ENCODE measurements around the gene C22orf15. TPM values are rescaled to one million over a fixed set of nuclear protein-coding genes. Genes with fewer than 3 reads are reported as not detected.

Gene C22orf15
- total and polyA plus RNA-seq, 4 donors: 0.03 to 0.17 (median 0.12) TPM

DNA sequence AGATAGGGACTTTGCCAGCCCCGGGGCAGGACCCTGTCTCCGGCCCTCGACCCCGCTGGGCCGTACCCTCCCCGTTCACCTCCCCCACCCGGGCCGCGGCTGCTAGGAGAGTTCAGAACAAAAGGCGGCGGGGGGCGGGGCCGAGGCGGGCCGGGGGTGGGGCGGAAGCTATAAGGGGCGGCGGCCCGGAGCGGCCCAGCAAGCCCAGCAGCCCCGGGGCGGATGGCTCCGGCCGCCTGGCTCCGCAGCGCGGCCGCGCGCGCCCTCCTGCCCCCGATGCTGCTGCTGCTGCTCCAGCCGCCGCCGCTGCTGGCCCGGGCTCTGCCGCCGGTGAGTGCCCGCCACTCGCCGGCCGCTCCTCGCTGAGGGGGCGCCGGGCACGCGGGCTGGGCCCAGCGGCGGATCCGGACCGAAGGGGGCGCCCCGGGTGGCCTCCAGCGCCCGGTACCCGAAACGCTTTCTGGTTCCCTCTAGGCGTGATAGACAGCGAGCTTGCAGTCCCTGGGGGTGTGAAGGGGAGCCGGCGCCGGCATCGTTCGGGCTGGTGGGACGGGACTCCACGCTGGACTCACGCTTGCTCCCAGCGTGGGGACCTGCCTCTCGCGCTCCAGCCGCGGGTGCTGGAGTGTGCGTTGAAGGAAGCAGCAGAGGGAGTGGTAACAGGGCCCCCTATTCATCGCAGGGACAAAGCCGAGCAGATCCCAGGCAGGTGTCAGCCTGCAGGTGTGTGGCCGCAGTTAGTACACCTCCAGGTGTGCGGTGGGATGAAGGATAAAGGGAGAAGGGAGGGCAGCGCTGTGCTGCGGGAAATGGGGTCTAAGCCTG is 10.1 kb downstream of the C22orf15 start, which contains the start of gene MMP11:
TSS of gene MMP11 (plus strand) at position 201 of the 825 bp plus-strand sequence. CDS start at position 223, 22 bp downstream.
- Histone ChIP-seq H3K4me1 (ENCODE audit: control insufficient read depth in 4 of 4, insufficient read depth in 4 of 4, low read length in 3 of 4) (peaks cover 0 to 30% (median 17%) of the 10 kb centered on the region in 4 donors), H3K9me3 (ENCODE audit: control insufficient read depth in 4 of 4, low read length in 3 of 4) (no peaks in the 10 kb centered on the region), H3K4me3 (ENCODE audit: low read depth in 1 of 3, low read length in 3 of 3) (peak within 1 kb of the TSS in 1 of 3 donors; percentile 48), H3K36me3 (ENCODE audit: control insufficient read depth in 4 of 4, insufficient read depth in 3 of 4, low read depth in 1 of 4, low read length in 3 of 4) (no peaks in the 10 kb centered on the region), H3K9ac (ENCODE audit: low read depth in 1 of 2, low read length in 2 of 2) (no peak within 1 kb of the TSS), H3K27me3 (ENCODE audit: control insufficient read depth in 4 of 4, insufficient read depth in 4 of 4, low read length in 3 of 4) (no peaks in the 10 kb centered on the region), H3K27ac (ENCODE audit: low read depth in 1 of 2, low read length in 2 of 2) (no peak within 1 kb of the TSS)
- WGBS: 8% methylated on average over 79 of the region's 79 CpGs
- peak; percentile 75 for DNase-seq (ENCODE audit: low spot score)
- TF ChIP-seq EGR1 (IDR thresholded peaks at IDR 0.05; ENCODE audit: low read depth in 2 of 2): no peak

DNA sequence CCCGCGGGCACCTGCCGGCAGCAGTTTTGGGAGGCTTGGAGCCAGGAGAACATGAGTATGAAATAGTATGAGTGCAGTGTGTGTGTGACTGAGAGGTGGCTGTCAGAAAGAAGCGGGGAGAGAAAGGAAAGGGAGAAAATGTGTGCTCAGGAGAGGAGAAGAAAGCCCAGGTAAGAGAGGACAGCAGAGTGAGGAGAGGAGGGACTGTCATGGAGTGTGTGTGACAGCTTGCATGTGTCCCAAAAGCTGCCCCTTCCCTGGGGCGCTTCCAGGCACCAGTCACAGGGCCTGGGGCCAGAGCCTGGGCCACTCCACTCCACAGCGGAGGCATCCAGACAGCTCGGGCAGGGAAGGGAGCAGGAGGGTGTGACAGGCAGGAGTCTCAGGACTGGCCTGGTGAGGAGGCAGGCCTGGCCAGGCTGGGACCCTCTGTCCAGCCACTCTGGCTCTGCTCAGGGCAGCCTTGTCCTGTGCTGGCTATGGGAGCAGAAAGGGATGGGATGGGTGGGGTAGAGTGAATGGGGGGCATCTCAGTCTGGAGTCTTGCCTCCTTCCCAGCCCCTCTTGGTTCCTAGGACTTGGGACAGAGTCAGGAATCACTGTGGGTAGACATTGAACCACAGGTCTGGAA is 10.8 kb downstream of the C22orf15 start:
- DNase-seq (ENCODE audit: low spot score): no peak
- WGBS: 78% methylated on average over 7 of the region's 7 CpGs
- no peak for TF ChIP-seq YY1 (IDR thresholded peaks at IDR 0.05)
- no peak for TF ChIP-seq RXRA (IDR thresholded peaks at IDR 0.05)
- Histone ChIP-seq H3K36me3 (ENCODE audit: control insufficient read depth in 4 of 4, insufficient read depth in 3 of 4, low read depth in 1 of 4, low read length in 3 of 4) (no peaks in the 10 kb centered on the region), H3K9me3 (ENCODE audit: control insufficient read depth in 4 of 4, low read length in 3 of 4) (no peaks in the 10 kb centered on the region), H3K27me3 (ENCODE audit: control insufficient read depth in 4 of 4, insufficient read depth in 4 of 4, low read length in 3 of 4) (no peaks in the 10 kb centered on the region), H3K9ac (ENCODE audit: low read depth in 1 of 2, low read length in 2 of 2) (no peak overlapping the region), H3K27ac (ENCODE audit: low read depth in 1 of 2, low read length in 2 of 2) (no peak overlapping the region), H3K4me1 (ENCODE audit: control insufficient read depth in 4 of 4, insufficient read depth in 4 of 4, low read length in 3 of 4) (peaks cover 0 to 24% (median 15%) of the 10 kb centered on the region in 4 donors), H3K4me3 (ENCODE audit: low read depth in 1 of 3, low read length in 3 of 3) (no peak overlapping the region)

DNA sequence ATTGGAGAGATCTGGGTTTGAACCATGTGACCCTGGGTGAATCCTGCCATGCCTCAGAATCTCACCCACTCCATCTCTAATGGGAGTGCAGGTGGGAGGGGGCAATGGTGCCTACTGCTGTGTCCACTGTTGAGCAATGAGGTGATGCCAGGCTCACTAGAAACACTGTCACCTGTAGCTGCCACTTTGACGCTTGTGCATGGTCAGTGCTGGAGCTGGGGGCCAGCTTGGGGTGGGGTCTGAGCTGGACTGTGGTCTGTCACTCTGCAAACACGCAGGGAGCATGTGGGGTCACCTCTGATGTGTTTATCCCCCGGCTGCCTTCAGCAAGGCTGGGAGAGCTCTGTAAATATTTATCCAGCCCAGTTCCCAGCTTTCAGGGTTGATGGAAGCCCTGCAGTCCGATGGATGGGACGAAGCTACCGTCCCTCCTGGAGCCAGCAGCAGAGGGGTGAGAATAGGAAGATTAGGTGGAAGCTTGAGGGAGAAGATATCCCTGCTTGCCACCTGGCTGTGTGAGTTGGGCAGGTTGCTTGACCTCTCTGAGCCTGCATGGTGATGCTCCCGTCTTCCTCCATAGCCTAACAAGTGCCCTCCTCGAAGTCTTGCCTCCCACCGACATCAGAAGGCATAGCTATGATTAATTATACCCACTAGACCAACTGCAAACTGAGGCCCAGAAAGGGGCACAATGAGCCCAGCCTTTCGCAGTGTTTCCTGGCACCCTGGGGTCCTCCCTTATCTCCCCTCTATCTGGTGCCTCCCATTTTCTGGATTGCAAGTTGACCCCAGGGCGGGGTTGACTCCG is 11.5 kb downstream of the C22orf15 start:
- TF ChIP-seq, protein P1, sequence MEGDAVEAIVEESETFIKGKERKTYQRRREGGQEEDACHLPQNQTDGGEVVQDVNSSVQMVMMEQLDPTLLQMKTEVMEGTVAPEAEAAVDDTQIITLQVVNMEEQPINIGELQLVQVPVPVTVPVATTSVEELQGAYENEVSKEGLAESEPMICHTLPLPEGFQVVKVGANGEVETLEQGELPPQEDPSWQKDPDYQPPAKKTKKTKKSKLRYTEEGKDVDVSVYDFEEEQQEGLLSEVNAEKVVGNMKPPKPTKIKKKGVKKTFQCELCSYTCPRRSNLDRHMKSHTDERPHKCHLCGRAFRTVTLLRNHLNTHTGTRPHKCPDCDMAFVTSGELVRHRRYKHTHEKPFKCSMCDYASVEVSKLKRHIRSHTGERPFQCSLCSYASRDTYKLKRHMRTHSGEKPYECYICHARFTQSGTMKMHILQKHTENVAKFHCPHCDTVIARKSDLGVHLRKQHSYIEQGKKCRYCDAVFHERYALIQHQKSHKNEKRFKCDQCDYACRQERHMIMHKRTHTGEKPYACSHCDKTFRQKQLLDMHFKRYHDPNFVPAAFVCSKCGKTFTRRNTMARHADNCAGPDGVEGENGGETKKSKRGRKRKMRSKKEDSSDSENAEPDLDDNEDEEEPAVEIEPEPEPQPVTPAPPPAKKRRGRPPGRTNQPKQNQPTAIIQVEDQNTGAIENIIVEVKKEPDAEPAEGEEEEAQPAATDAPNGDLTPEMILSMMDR (IDR thresholded peaks at IDR 0.05; ENCODE audit: low read depth, low read length, missing input control): no peak
- TF ChIP-seq RXRA (IDR thresholded peaks at IDR 0.05): peak in 1 of 2 donors; percentile 25
- 57% methylated on average over 12 of the region's 12 CpGs for WGBS
- Histone ChIP-seq H3K36me3 (ENCODE audit: control insufficient read depth in 4 of 4, insufficient read depth in 3 of 4, low read depth in 1 of 4, low read length in 3 of 4) (no peaks in the 10 kb centered on the region), H3K27me3 (ENCODE audit: control insufficient read depth in 4 of 4, insufficient read depth in 4 of 4, low read length in 3 of 4) (no peaks in the 10 kb centered on the region), H3K9me3 (ENCODE audit: control insufficient read depth in 4 of 4, low read length in 3 of 4) (no peaks in the 10 kb centered on the region), H3K4me3 (ENCODE audit: low read depth in 1 of 3, low read length in 3 of 3) (no peak overlapping the region), H3K27ac (ENCODE audit: low read depth in 1 of 2, low read length in 2 of 2) (no peak overlapping the region), H3K9ac (ENCODE audit: low read depth in 1 of 2, low read length in 2 of 2) (no peak overlapping the region), H3K4me1 (ENCODE audit: control insufficient read depth in 4 of 4, insufficient read depth in 4 of 4, low read length in 3 of 4) (peaks cover 0 to 23% (median 14%) of the 10 kb centered on the region in 4 donors)
- DNase-seq (ENCODE audit: low spot score): peak; percentile 68

DNA sequence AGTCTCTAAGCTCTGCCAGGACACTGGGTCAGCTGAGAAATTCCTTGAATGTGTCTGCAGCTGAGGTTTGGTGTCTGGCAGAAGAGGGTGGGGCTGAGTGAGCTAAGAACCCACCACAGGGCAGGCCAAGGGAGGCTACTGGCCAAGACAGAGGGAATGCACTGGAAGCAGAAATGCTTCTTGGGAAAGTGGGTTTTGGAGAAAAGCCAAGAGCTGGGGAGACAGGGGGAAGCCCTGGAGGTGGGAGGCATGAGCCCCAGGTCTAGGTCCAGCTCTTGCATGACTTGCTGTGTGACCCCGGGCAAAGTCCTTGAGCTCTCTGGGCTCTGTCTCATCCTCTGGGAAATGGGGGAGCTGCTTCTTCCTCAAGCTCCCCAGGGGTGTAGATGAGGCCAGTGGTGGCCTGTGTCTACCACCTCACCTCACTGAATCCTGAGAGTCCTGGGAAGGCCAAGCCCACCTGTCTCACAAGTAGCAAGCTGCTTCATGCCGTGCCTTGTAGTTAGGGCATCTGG is 12.2 kb downstream of the C22orf15 start:
- no peak overlapping the region for H3K4me3 ChIP-seq (ENCODE audit: low read depth in 1 of 3, low read length in 3 of 3)
- H3K4me1 ChIP-seq (ENCODE audit: control insufficient read depth in 4 of 4, insufficient read depth in 4 of 4, low read length in 3 of 4): peaks cover 0 to 23% (median 13%) of the 10 kb centered on the region in 4 donors
- H3K9ac ChIP-seq (ENCODE audit: low read depth in 1 of 2, low read length in 2 of 2): no peak overlapping the region
- WGBS: 88% methylated on average over 2 of the region's 2 CpGs
- TF ChIP-seq HNF4A (conservative IDR thresholded peaks at IDR 0.05) (peak in 1 of 2 donors; percentile 12), JUND (IDR thresholded peaks at IDR 0.05) (no peak), EGR1 (IDR thresholded peaks at IDR 0.05; ENCODE audit: low read depth in 2 of 2) (no peak)
- TF ChIP-seq, protein P2, sequence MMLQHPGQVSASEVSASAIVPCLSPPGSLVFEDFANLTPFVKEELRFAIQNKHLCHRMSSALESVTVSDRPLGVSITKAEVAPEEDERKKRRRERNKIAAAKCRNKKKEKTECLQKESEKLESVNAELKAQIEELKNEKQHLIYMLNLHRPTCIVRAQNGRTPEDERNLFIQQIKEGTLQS (IDR thresholded peaks at IDR 0.05): no peak
- no peaks in the 10 kb centered on the region for H3K27me3 ChIP-seq (ENCODE audit: control insufficient read depth in 4 of 4, insufficient read depth in 4 of 4, low read length in 3 of 4)
- H3K9me3 ChIP-seq (ENCODE audit: control insufficient read depth in 4 of 4, low read length in 3 of 4): no peaks in the 10 kb centered on the region
- H3K27ac ChIP-seq (ENCODE audit: low read depth in 1 of 2, low read length in 2 of 2): no peak overlapping the region
- H3K36me3 ChIP-seq (ENCODE audit: control insufficient read depth in 4 of 4, insufficient read depth in 3 of 4, low read depth in 1 of 4, low read length in 3 of 4): no peaks in the 10 kb centered on the region
- DNase-seq (ENCODE audit: low spot score): no peak
